GM19455 (cell line): ENCODE data around the gene CSNK1A1L.
"Not testable (repeated sequence)": the region's sequence is repeated elsewhere in the genome, so short reads cannot be mapped to it uniquely, and the experiment has no call there.

Experiments
- ATAC-seq: cut with Tn5 transposase; IDR thresholded peaks from one replicate; pipeline ENCODE4 v1.9.1; 2021; ENCODE audit not compliant: unreplicated experiment

The CSNK1A1L gene

DNA sequence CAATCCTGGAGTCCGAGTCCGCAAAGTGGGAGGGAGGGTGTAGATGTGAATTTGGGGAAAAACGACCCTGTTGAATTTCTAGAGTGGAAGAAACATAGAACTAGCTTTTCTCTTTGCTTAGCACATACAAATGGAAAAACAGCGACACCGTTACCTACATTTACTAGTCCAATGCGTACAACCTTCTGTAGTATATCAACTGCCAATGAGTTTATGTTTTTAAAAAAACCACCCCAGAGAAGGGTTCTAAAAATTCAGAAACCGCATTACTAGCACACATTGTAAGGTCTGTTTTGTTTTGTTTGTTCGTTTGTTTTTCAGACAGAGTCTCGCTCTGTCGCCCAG, 45.6 kb downstream of the CSNK1A1L start:
- peak; percentile 26 for ATAC-seq

GRCh38 chr13:37058910-37059847, 46.3 kb downstream of the CSNK1A1L start, which contains the start of gene SUPT20H:
SUPT20H (minus strand) TSS chr13:37059688; CDS start chr13:37051490, 8,198 bp downstream.
- peak; percentile 98 for ATAC-seq

DNA sequence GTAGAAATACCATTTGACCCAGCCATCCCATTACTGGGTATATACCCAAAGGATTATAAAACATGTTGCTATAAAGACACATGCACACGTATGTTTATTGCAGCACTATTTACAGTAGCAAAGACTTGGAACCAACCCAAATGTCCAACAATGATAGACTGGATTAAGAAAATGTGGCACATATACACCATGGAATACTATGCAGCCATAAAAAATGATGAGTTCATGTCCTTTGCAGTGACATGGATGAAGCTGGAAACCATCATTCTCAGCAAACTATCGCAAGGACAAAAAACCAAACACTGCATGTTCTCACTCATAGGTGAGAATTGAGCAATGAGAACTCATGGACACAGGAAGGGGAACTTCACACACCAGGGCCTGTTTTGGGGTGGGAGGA, 49.2 kb downstream of the CSNK1A1L start:
- ATAC-seq = not testable (repeated sequence)
